Neural cell (in vitro differentiated cells): ENCODE measurements around the gene BLOC1S5.

ENCODE experiments used
- EP300 ChIP-seq: fragments of 450-650 bp; conservative IDR thresholded peaks from 2 replicates; pipeline ENCODE4 v1.6.1; 2014; ENCODE audit warnings: antibody characterized with exemption, mild to moderate bottlenecking, moderate library complexity; ENCODE audit not compliant: poor library complexity, severe bottlenecking
- EZH2 ChIP-seq: fragments of 200-600, 300-800 bp; shearing (Covaris generic), sonication (generic); IDR thresholded peaks from 2 replicates; pipeline ENCODE4 v1.6.1; 2014; ENCODE audit warnings: antibody characterized with exemption, low read length, borderline replicate concordance, mild to moderate bottlenecking; ENCODE audit not compliant: insufficient read depth, poor library complexity, severe bottlenecking
- TF ChIP-seq, protein P1 (sequence below): fragments of 450-650 bp; IDR thresholded peaks from 2 replicates; pipeline ENCODE4 v1.5.1; 2014; ENCODE audit warnings: antibody characterized with exemption, mild to moderate bottlenecking, moderate library complexity; ENCODE audit not compliant: poor library complexity, severe bottlenecking

DNA sequence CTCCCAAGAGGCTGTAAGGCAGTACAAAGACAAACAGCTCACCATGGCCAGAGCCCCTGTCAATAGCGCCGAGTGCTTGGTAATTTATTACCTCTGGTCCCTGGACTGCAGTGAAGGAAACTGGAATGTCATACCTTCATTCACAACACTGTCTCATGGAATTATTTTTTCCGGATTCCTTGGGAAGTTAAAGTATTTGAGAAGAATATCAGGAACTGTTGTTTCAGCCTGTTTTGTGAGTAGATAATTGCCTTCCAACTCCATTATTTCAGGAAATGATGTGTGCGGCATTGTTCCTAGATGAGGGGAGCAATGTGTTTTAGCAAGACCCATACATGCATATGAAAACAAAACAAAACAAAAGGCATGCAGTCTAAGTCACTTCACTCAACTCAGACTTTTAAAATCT, 64.0 kb downstream of the BLOC1S5 start:
- no peak for TF ChIP-seq EZH2
- TF ChIP-seq, protein P1, sequence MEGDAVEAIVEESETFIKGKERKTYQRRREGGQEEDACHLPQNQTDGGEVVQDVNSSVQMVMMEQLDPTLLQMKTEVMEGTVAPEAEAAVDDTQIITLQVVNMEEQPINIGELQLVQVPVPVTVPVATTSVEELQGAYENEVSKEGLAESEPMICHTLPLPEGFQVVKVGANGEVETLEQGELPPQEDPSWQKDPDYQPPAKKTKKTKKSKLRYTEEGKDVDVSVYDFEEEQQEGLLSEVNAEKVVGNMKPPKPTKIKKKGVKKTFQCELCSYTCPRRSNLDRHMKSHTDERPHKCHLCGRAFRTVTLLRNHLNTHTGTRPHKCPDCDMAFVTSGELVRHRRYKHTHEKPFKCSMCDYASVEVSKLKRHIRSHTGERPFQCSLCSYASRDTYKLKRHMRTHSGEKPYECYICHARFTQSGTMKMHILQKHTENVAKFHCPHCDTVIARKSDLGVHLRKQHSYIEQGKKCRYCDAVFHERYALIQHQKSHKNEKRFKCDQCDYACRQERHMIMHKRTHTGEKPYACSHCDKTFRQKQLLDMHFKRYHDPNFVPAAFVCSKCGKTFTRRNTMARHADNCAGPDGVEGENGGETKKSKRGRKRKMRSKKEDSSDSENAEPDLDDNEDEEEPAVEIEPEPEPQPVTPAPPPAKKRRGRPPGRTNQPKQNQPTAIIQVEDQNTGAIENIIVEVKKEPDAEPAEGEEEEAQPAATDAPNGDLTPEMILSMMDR, result no peak
- TF ChIP-seq EP300, result no peak
